OCI-LY7 (cell line): ENCODE data around the gene SH3RF1.

Experiments
- CTCF ChIP-seq: fragments of 200-600 bp; sonication (generic); conservative IDR thresholded peaks from 2 replicates; pipeline ENCODE4 v1.5.1; 2014; ENCODE audit warnings: mild to moderate bottlenecking, antibody characterized with exemption, low read length, moderate library complexity, mixed read lengths
- EZH2phosphoT487 ChIP-seq: fragments of 200-600 bp; sonication (generic); IDR thresholded peaks from 2 replicates; pipeline ENCODE4 v1.6.1; 2018; ENCODE audit warnings: low read depth, borderline replicate concordance, mild to moderate bottlenecking, mixed run types, antibody characterized with exemption, low read length, moderate library complexity, mixed read lengths

GRCh38 chr4:169215656-169216055 is 55.1 kb downstream of the SH3RF1 start:
- no peak for TF ChIP-seq CTCF
- no peak for TF ChIP-seq EZH2phosphoT487
